ENCODE results near the gene MDM1.

MDM1 gene, protein sequence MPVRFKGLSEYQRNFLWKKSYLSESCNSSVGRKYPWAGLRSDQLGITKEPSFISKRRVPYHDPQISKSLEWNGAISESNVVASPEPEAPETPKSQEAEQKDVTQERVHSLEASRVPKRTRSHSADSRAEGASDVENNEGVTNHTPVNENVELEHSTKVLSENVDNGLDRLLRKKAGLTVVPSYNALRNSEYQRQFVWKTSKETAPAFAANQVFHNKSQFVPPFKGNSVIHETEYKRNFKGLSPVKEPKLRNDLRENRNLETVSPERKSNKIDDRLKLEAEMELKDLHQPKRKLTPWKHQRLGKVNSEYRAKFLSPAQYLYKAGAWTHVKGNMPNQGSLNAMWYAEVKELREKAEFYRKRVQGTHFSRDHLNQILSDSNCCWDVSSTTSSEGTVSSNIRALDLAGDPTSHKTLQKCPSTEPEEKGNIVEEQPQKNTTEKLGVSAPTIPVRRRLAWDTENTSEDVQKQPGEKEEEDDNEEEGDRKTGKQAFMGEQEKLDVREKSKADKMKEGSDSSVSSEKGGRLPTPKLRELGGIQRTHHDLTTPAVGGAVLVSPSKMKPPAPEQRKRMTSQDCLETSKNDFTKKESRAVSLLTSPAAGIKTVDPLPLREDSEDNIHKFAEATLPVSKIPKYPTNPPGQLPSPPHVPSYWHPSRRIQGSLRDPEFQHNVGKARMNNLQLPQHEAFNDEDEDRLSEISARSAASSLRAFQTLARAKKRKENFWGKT

DNA sequence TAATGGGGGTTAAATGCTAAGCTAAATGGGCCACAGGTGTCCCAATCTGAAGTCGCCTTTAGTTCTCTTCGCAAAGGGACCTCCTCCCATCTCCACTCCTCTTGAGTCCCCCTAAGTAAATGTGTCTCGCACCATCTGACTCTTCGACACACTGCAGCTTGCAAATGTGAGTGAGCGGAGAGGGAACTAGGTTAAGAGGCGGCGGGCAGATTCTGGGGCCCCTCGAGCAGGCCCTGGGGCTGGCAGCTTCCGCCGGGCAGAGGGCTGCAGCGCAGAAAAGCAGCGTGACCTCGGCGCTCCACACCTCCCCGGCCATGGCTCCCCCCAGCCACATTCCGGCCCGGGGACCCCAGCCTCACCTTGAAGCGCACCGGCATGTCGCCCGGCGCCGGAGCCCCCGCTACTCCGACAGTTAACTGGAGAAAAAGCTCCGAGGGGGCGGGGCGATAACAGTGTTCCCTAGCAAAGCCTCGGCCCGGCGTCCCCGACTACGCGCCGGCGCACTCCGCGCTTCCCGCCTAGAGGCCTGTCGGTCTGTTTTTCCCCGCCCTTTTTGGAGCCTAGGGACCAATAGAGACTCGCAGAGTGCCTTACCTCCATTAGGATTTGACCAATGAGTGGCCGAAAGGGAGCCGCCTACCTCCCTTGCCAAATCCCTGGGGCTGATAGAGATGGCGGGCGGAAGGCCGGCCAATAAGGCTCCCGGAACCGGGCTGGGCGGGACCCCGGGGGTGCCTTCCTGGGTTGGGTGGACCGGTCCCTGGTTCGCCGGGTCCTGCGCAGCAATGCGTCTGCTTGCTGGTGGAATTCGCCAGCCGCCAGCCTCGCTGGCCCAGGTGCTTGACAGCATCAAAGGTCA, at the start of gene MDM1:
MDM1 (minus strand) TSS at position 494 of the 859 bp plus-strand sequence; CDS start at position 377, 117 bp downstream.
- DNase-seq, result peak; percentile 94

DNA sequence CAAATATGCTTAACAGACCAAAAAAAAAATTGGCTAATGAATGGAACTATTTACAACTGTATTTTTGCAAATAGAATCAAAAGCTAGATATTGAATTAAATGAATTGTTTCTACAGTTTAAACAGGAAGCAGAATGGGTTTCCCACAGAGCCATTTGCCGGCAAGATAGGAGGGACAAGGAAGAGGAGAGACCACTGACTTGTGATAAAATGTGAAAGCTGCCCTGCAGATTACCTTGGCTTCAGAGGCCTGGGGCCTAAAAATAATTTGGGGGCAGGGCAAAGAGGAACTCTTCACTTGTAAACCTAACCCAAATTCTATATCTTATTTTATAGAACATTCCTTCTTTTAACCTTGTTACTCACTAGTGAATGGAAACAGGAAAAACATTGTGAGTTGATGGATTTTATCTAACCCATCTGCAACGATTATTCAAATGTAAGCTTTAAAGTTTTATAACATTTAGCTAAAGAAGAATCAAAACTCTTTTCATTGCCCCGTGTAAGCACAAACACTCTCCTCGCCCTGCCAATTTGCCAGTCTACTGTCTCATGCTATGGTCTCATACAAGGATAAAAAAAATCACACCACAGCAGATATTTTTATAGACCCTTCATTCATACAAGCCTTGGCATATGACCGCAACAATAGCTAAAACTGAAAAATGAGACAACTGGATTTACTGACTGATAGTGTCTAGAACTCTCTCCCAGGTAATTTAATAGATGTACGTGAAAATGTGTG, 49.5 kb upstream of the MDM1 start:
- no peak for DNase-seq

DNA sequence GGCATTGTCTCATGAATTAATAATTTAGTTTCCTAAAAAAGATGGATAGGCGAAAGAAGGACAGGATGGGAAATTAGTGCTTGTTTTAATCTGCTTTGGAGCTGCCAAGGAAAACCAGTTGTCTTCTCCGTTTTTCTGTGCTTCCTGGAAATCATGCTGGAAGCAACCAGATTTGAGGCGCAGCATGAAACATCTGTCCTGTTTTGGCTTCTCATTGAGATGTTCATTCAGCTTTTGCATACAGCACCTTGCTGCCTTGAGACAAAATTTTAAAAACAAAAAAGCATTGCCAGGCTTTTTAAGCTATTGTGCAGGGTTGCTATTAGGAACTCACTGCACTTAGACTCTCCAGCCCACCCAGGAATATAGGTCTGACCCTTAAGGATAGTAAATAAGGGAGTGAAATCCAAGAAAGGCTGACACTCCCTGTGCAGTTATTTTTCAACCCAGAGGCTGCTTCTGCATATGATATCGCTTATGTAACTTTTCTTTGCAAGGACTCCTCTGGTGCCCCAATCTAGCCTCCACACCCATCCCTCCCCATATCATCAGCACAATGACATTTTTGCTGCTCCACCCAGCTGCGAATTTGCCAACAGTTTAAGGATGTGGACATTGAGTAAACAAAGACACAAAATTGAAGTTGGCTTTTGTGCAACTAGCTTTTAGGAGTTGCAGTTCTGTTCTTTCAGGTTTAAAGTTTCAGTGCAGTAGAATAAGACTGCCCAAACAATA, 46.9 kb upstream of the MDM1 start:
- no peak for DNase-seq

DNA sequence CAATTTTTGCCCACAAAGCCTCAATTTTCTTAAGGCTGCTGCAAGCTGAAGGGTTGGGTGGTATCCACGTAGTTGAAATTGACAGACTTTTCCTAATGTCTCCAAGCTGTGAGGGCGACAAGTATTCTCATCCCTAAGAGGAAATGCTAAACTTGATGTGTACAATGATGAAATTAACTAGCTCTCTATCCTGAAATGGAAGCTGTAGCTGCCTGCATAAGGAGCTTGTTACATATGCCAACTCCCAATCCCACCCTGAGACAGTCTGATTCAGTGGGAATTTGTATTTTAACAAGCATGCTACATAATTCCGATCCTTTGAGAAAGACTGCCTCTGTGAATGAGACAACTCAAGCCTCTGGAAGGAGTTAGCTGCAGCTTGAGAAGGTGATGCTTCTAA, 45.7 kb upstream of the MDM1 start:
- no peak for DNase-seq

DNA sequence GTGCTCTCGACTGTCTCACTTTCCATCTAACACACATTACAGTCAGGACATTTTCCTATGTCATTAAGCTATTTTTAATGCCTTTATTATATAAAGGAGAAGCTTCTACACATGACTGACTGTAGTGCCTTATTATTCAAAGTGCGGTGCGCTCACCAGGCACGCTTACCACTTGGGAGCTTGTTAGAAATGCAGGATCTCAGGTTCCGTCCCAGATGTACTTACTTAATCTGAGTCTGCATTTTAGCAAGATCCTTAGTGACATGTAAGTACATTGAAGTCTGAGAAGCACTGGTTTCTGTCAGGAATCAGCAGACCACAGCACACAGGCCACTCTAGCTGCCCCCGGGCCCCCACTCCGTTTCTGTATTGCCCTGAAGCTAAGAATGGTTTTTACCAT, 44.7 kb upstream of the MDM1 start:
- no peak for DNase-seq

DNA sequence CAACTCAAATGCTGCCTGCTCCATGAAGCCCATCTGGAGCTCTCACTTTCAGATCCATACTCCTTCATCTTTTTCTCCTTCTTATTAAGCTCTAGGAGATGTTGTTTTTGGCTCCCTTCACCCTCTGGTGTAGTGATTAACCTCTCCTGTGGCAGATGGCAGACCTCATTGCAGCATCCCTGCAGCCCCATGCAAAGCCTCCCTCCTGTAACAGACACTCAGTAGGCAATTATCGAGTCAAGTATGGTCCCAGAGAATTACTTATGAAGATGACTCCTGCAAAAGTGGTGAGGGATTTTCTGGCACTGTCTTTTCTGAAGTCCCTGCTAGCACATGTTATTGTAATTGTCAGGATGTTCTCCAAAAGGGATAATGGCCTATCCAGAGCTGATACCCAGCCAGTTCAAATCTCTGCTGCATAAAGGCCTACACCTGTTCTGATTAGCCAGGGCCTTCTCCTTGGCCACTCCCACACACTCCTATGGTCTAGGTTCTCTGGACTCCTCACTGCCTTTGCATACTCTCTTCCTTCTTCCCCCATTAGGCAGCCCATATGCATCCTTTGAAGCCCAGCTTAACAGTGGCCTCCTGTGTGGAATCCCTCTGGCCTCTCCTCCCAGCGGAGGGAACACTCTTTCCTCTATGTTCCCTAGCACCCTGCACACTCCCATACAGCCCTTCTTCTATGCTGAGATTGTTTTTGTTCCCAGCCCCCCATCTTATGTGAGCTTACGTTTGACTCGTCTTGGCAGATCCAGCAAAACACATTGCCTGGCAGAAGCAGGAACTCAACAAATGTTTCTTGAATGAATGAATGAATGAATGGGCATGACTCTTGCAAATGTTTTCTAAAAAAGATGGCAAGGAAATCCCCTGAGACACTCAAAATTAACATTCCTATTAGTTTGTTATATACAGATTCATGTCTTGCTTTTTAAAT, 43.9 kb upstream of the MDM1 start:
- no peak for DNase-seq

DNA sequence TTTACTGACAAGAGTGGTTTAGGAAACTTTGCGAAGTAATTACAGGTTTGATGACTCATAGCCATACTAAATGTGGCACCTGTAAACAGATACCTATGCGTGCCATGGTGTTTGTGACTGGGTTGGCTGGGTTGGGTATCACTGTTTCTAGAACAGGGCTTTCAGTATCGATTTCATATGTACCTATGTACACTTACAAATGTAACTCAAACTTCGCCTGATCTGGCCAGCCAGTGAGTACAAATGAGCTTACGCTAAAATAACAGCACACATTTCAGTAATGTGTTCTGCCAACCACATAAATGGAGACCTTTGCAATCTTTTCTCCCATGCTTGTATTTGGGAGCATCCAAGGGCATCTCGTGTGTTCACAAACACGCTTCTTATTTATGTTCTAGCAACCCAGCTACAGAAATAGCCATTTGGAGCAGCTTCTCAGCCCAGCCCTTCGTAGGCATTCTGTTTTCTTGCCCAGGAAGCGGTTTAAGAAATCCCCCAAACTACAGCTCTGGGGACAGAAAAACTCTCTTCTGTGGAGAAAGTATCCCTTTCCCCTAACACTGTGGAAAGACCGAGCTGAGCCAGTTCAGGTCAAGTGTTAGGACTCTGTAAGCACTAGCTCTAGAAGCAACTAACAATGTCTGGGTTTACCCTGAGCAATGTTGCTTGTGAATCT, 42.3 kb upstream of the MDM1 start:
- peak; percentile 51 to 59 for DNase-seq

DNA sequence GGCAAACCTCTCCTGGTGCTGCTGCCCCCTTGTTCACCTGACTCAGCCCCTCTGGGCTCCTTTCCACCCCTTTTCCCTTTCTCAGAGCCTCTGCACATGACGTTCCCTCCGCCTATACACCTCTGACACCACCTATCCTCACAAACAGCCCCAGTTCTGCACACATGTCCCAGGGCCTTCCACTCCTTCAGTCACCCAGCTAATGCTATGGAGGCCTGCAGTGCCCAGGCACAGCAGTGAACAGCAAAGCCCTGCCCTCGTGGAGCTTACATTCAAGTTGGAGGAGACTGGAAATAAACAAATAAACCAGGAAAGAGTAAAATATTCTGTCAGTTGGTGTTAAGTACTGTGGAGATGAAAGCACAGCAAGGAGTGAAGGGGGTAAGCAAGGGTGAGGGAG, 38.5 kb upstream of the MDM1 start:
- no peak for DNase-seq

DNA sequence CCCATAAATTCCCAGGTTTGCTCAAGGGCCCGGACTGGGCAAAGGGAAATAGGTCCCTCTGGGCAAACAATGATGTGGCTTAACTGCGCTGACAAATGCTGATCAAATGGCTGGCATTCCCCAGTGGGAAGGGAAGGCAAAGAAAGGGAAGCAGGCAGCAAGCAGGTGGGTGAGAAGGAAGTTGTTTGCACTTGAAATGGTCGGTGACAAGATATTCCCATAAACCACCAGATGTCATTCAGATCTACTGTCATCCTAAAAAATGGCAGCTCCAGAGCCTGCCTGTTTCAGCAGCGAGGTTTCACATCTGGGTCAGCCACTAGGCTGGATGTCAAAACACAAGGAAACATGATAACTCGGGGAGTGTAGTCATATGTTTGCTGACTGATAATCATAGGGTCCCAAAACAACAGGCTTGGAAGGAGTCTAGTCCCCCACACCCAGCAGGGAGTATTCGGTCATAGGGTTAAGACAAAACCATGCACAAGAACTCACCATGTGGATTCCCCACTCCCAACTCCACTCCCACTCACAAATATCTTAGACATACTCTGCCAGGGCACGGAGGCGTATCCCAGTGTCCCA, 37.9 kb upstream of the MDM1 start:
- DNase-seq, result no peak

DNA sequence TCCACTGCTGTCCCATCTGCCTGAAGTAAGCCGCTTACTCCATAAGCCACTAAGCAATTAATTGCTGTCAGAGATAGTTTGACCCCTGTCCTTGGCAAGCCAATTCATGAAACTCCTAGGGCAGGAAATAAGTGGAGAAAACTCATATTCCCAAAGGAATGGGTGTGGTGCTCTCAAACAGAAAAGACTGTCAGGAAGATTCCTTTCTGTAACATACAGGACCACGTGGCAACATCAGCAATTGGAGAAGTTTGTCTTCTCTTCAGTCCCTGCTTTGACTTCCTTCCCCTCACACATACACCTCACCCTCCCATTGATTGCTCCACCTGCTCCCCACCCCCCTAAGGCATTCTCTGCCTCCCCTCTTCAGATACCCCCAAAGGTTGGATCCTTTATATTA, 36.2 kb upstream of the MDM1 start:
- DNase-seq, result no peak

DNA sequence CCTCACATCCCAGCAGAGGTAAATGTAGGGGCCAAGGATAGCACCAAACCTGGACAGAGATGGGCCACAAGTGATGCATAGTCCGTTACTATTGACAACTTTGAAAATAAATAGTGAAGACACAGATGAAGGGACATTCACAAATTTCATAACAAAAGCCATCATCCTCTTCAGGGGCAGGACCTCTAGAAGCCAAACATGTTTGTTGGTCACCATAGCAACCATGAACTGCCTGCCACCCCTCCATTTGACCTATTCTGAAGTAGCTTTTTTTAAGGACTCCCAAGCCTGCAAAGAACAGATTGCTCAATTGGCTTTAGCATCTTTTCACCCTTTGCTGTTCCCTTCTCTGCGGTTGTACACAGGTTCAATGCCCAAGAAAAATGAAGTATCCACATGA, 35.7 kb upstream of the MDM1 start:
- DNase-seq, result no peak

DNA sequence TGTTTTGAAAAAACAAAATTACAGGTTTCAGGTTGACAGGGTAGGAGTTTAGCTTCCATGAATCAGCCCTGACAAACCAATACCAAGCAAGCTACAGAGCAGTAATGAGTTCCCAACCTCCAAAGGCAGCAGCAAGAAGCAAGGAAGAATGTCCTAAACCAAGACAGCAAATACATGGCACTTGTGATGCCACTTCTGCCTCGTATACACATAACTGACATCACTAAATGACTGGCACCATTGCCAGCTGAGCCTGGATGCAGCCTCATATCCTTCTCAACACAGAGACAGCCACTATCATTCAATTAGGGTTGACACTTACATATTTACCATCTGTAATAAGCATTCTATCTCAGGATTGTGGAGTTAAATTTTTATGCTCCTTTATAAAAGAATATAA, 35.0 kb upstream of the MDM1 start:
- no peak for DNase-seq

DNA sequence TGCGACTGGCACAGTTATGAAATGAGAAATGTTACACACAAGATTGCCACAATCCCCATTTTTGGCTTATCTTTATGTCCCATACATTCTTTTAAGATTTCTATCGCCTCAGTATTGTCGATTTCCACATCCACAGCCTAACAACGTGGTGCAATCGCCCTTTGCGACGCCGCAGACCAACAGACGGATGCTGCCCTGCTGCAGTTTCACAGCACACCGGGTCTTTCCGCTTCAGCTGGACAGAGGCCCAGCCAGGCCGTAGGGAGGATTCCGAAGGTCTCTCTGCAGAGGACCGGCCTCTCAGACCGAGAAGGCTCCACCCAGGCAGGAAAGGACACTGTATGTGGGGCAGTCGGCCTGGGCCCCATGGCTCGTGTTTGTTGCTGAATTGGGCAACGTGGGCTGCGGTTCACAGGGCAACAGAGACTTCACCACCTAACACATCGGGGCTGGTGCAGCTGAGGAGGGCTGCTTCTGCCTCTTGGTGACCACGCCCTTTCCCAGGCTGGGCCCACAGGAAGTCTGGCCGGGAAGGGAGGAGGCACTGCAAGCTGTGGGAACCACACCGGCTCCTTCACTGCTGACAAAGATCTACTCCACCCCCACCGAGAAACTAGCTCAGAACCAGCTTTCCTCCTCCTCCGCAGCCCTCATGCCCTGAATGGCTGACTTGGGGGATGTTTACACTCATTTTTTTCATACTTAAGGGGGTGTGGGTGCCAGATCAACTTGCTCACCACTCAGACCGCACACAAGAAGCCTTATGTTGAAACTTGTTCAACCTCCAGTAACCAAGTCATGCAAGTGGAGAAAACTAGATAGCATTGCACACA, 32.9 kb upstream of the MDM1 start:
- peak; percentile 58 to 67 for DNase-seq

DNA sequence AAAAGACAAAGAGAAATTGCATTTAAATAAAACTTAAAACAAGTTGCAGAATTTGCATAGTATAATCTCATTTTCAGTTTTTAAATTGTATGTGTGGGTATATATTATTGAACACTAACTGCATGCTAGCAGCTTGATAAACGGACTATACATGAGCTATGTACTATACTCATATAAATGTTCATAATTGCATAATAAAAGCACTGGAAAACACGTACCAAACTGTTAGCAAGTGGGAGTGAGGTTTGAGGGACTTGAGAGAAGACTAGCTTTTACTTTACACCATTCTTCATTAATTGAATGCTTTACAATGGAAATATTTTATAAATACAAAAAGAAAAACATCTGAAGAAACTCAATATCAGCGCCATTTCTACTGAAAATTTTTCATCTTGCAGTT, 32.2 kb upstream of the MDM1 start:
- DNase-seq, result no peak

DNA sequence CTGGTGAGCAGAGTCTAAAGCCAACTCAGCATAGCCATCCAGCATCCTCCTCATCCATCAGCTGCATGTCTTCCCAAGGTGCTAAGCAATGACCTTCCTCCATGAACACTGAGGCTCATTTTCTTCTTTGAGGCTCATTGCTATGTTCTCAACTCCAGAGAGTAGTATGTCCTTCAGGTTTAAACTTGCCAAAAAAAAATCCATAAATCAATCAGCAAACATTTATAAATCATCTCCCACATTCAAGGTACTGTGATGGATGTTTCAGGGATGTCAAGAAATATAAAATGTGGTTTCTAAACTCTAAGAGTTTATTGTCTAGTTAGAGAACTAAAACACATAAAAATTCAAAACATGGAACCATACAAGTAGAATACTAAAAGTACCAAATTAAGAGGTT, 29.8 kb upstream of the MDM1 start:
- DNase-seq, result no peak

DNA sequence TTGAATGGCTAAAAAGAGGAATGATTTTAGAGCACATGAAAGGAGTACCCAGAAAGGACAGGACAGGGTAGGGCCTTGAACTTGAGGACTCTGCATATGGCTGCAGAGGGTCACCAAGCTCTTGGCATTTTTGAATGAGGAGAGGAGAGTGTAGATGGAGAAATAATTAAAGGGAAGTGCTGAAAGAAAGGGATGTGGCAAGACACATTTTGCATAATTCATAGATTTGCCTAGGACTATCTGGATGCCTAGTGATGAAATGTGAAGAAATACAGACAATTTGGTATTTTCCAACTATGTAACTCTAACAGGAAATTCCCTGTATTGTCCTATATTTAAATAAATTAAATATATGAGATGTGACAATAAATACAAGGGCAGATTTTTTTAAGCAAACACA, 27.5 kb upstream of the MDM1 start:
- DNase-seq, result no peak

DNA sequence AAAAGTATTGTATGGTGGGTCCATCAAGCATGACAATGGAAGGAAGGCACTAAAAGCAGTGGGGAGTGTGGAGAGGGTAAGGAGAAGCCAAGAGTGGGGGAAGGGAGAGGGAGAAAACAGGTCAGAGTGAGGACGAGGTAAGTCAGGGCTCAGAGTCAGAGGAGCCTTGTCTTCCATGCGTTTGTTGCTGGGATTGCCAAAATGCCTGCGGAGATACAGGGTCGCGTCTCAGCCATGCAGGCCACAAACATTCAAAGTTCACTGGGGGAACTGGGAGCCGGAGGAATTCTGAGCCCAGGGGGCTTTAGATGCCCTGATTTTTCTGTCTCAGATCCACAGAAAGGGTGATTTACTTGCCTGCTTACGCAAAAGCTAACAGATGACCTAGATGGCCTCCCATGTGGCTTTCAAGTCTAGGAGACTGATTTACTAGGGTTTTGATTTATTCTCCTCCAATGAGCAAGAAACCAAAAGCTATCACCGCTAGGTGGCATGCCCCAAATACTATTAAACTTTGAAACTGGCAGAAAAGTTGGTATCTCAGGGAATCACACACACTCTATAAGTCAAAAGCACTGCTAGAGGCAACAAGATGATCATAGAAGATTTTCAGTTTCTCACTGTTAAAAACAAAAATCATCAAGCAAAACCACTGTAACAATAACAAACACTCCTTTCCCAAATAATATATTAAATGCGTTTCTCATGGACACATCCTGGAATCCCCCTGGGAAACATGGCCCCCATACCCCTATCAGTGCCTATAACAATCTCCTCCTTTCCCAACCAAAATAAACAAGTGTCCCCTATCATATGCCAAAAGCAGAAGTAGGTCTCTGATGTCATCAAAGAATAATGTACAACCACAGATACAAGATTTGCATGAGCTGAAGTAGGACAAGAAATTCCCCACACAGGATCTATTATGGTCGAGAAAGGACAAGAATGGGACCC, 26.6 kb upstream of the MDM1 start:
- peak; percentile 57 to 58 for DNase-seq

DNA sequence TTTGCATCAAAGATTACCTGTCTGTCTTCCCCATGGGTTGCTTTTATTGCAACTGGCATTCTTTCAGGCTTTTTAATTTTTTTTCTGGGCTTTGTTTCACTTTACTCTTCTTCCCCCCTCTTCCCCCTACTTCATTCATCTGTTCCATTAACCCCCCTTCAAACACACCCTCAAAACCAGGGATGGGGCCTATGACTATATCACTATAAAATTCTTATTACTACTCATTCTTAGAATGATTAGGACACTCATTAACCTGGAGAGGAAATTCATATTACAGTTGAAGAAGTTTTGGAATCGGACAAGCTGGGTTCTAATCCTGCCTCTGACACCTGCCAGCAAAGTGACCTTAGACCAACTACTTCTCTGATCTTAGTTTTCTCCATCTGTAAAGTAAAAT, 24.8 kb upstream of the MDM1 start:
- DNase-seq, result no peak

Data from activated CD4-positive, alpha-beta T cell treated with anti-CD3 and anti-CD28 coated beads, Interleukin-2, amount 50 U/mL, for 4 hours (primary cell).